ENCODE data around the gene STIM1.

The STIM1 gene

DNA sequence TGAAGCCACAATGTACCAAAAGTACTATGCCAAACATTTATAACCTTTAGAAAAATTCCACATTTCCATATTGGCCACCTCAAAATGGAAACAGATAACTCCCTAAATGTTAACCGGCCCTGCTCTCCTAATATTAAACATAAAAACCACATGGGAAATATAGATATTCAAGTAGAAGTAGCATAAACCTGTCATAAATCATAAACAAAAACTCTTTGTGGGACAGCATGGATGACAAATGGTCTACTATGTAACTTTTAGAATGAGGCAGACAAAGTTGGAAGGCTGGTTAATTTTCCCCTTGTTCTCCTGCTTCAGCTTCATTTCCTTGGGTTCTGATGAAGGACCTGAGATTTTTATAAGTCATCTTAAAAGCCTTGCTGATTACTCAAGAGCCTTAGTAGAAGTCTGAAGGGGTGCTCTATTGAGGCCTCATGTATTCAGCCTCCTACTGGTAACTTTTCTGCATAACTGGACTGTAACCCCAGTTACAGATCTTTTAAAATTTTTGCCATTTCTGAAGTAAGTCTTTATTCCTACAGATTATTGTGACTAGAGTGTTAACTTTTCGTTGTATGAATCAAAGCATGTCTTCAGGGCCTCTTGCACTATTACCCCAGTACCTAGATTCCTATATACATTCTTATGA lies 116.4 kb downstream of the STIM1 start:
- no peak overlapping the region for H2AFZ ChIP-seq (ENCODE audit: low read depth, low read length)
- H3K4me2 ChIP-seq (ENCODE audit: insufficient read depth, low read length) = no peak overlapping the region
- no peak overlapping the region for H3K9ac ChIP-seq (ENCODE audit: low read depth, low read length)
- no peaks in the 10 kb centered on the region for H3K9me3 ChIP-seq (ENCODE audit: insufficient read depth, low read length, severe bottlenecking)
- no peak for TF ChIP-seq EZH2 (IDR thresholded peaks at IDR 0.05; ENCODE audit: borderline replicate concordance, low read depth, low read length, severe bottlenecking)
- TF ChIP-seq, protein P1, sequence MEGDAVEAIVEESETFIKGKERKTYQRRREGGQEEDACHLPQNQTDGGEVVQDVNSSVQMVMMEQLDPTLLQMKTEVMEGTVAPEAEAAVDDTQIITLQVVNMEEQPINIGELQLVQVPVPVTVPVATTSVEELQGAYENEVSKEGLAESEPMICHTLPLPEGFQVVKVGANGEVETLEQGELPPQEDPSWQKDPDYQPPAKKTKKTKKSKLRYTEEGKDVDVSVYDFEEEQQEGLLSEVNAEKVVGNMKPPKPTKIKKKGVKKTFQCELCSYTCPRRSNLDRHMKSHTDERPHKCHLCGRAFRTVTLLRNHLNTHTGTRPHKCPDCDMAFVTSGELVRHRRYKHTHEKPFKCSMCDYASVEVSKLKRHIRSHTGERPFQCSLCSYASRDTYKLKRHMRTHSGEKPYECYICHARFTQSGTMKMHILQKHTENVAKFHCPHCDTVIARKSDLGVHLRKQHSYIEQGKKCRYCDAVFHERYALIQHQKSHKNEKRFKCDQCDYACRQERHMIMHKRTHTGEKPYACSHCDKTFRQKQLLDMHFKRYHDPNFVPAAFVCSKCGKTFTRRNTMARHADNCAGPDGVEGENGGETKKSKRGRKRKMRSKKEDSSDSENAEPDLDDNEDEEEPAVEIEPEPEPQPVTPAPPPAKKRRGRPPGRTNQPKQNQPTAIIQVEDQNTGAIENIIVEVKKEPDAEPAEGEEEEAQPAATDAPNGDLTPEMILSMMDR (IDR thresholded peaks at IDR 0.05; ENCODE audit: borderline replicate concordance, extremely low read depth, low read length, poor library complexity, severe bottlenecking) = no peak
- H3K36me3 ChIP-seq (ENCODE audit: insufficient read depth, low read length) = peaks cover 21% of the 10 kb centered on the region
- H3K79me2 ChIP-seq (ENCODE audit: insufficient read depth, low read length) = peaks cover 11% of the 10 kb centered on the region
- DNase-seq = no peak
- no peak for ATAC-seq (ENCODE audit: insufficient read depth, low read depth)
- no peaks in the 10 kb centered on the region for H4K20me1 ChIP-seq (ENCODE audit: insufficient read depth, low read length)
- no peaks in the 10 kb centered on the region for H3K27me3 ChIP-seq (ENCODE audit: insufficient read depth, low read length, poor library complexity)
- H3K27ac ChIP-seq (ENCODE audit: low read length) = no peak overlapping the region
- H3K4me3 ChIP-seq (ENCODE audit: low read depth in 1 of 2, low read length in 2 of 2) = no peak overlapping the region
- H3K4me1 ChIP-seq (ENCODE audit: insufficient read depth, low read length) = peaks cover 23% of the 10 kb centered on the region

- ATAC-seq (ENCODE audit: insufficient read depth, low read depth) (no peak), DNase-seq (no peak)
- no peak overlapping the region for H3K9ac ChIP-seq (ENCODE audit: low read depth, low read length)
- peaks cover 11% of the 10 kb centered on the region for H3K79me2 ChIP-seq (ENCODE audit: insufficient read depth, low read length)
- H3K4me3 ChIP-seq (ENCODE audit: low read depth in 1 of 2, low read length in 2 of 2) = no peak overlapping the region
- no peak for TF ChIP-seq EZH2 (IDR thresholded peaks at IDR 0.05; ENCODE audit: borderline replicate concordance, low read depth, low read length, severe bottlenecking)
- TF ChIP-seq, protein P1 (IDR thresholded peaks at IDR 0.05; ENCODE audit: borderline replicate concordance, extremely low read depth, low read length, poor library complexity, severe bottlenecking) = no peak
- no peaks in the 10 kb centered on the region for H3K9me3 ChIP-seq (ENCODE audit: insufficient read depth, low read length, severe bottlenecking)
- H2AFZ ChIP-seq (ENCODE audit: low read depth, low read length) = no peak overlapping the region
- peaks cover 23% of the 10 kb centered on the region for H3K4me1 ChIP-seq (ENCODE audit: insufficient read depth, low read length)
- H3K36me3 ChIP-seq (ENCODE audit: insufficient read depth, low read length) = peaks cover 18% of the 10 kb centered on the region
- H3K27ac ChIP-seq (ENCODE audit: low read length) = no peak overlapping the region
- no peaks in the 10 kb centered on the region for H3K27me3 ChIP-seq (ENCODE audit: insufficient read depth, low read length, poor library complexity)
- no peak overlapping the region for H3K4me2 ChIP-seq (ENCODE audit: insufficient read depth, low read length)
- no peaks in the 10 kb centered on the region for H4K20me1 ChIP-seq (ENCODE audit: insufficient read depth, low read length)
Measured at GRCh38 chr11:3972431-3972830, 117.0 kb downstream of the STIM1 start.

- H3K9ac ChIP-seq (ENCODE audit: low read depth, low read length) = no peak overlapping the region
- peaks cover 1% of the 10 kb centered on the region for H3K4me1 ChIP-seq (ENCODE audit: insufficient read depth, low read length)
- no peaks in the 10 kb centered on the region for H3K27me3 ChIP-seq (ENCODE audit: insufficient read depth, low read length, poor library complexity)
- DNase-seq (no peak), ATAC-seq (ENCODE audit: insufficient read depth, low read depth) (no peak)
- peaks cover 29% of the 10 kb centered on the region for H3K79me2 ChIP-seq (ENCODE audit: insufficient read depth, low read length)
- H3K4me3 ChIP-seq (ENCODE audit: low read depth in 1 of 2, low read length in 2 of 2) = no peak overlapping the region
- no peak overlapping the region for H3K27ac ChIP-seq (ENCODE audit: low read length)
- H3K9me3 ChIP-seq (ENCODE audit: insufficient read depth, low read length, severe bottlenecking) = no peaks in the 10 kb centered on the region
- no peak for TF ChIP-seq EZH2 (IDR thresholded peaks at IDR 0.05; ENCODE audit: borderline replicate concordance, low read depth, low read length, severe bottlenecking)
- TF ChIP-seq, protein P1 (IDR thresholded peaks at IDR 0.05; ENCODE audit: borderline replicate concordance, extremely low read depth, low read length, poor library complexity, severe bottlenecking) = no peak
- H3K36me3 ChIP-seq (ENCODE audit: insufficient read depth, low read length) = no peaks in the 10 kb centered on the region; the same call in 1 of the 2 replicates
- H2AFZ ChIP-seq (ENCODE audit: low read depth, low read length) = no peak overlapping the region
- H4K20me1 ChIP-seq (ENCODE audit: insufficient read depth, low read length) = no peaks in the 10 kb centered on the region
- no peak overlapping the region for H3K4me2 ChIP-seq (ENCODE audit: insufficient read depth, low read length)
Measured at GRCh38 chr11:3977078-3977477, 121.6 kb downstream of the STIM1 start.

Data from DND-41 (cell line).